ENCODE results near the gene DPP4. TPM values are rescaled to one million over a fixed set of nuclear protein-coding genes. Genes with fewer than 3 reads are reported as not detected.

DPP4 gene
- total RNA-seq, 1 experiment from 2014 or later: 0.80 TPM

GRCh38 chr2:161974461-161974860 is 99.6 kb downstream of the DPP4 start:
- Histone ChIP-seq H3K36me3 (ENCODE audit: insufficient read depth, low read length, poor library complexity, severe bottlenecking) (no peaks in the 10 kb centered on the region), H3K4me3 (ENCODE audit: low read depth, low read length, poor library complexity, severe bottlenecking) (no peak overlapping the region), H3K27ac (ENCODE audit: low read depth, low read length, poor library complexity, severe bottlenecking) (no peak overlapping the region), H3K4me1 (ENCODE audit: insufficient read depth, low read length, poor library complexity, severe bottlenecking) (no peaks in the 10 kb centered on the region), H3K27me3 (replicated peaks; ENCODE audit: insufficient read depth, low read depth, low read length, poor library complexity) (no peaks in the 10 kb centered on the region), H3K9me3 (ENCODE audit: low read depth, low read length, poor library complexity, severe bottlenecking) (no peaks in the 10 kb centered on the region)
- CTCF ChIA-PET: no interaction called here
- BruUV-seq (replicated peaks): no TSS peak
- POLR2A ChIA-PET (ENCODE audit: low non-redundant PET): no interaction called here
- TF ChIP-seq EZH2 (IDR thresholded peaks at IDR 0.05; ENCODE audit: borderline replicate concordance, low read depth, low read length, poor library complexity, severe bottlenecking) (no peak), CTCF (conservative IDR thresholded peaks at IDR 0.05; ENCODE audit: low read depth, low read length) (no peak)
- no peak for DNase-seq (ENCODE audit: low spot score)
- intact Hi-C loops (cut with micrococcal nuclease; ENCODE audit: unreplicated experiment): no loop called here

GRCh38 chr2:161972866-161973265 is 101.1 kb downstream of the DPP4 start:
- POLR2A ChIA-PET (ENCODE audit: low non-redundant PET): no interaction called here
- no peak for TF ChIP-seq EZH2 (IDR thresholded peaks at IDR 0.05; ENCODE audit: borderline replicate concordance, low read depth, low read length, poor library complexity, severe bottlenecking)
- TF ChIP-seq CTCF (conservative IDR thresholded peaks at IDR 0.05; ENCODE audit: low read depth, low read length): no peak
- Histone ChIP-seq H3K27me3 (replicated peaks; ENCODE audit: insufficient read depth, low read depth, low read length, poor library complexity) (no peaks in the 10 kb centered on the region), H3K36me3 (ENCODE audit: insufficient read depth, low read length, poor library complexity, severe bottlenecking) (no peaks in the 10 kb centered on the region), H3K4me1 (ENCODE audit: insufficient read depth, low read length, poor library complexity, severe bottlenecking) (no peaks in the 10 kb centered on the region), H3K27ac (ENCODE audit: low read depth, low read length, poor library complexity, severe bottlenecking) (no peak overlapping the region), H3K9me3 (ENCODE audit: low read depth, low read length, poor library complexity, severe bottlenecking) (no peaks in the 10 kb centered on the region), H3K4me3 (ENCODE audit: low read depth, low read length, poor library complexity, severe bottlenecking) (no peak overlapping the region)
- intact Hi-C loops (cut with micrococcal nuclease; ENCODE audit: unreplicated experiment): no loop called here
- no TSS peak for BruUV-seq (replicated peaks)
- DNase-seq (ENCODE audit: low spot score): no peak
- CTCF ChIA-PET: no interaction called here

- Histone ChIP-seq H3K27me3 (replicated peaks; ENCODE audit: insufficient read depth, low read depth, low read length, poor library complexity) (no peaks in the 10 kb centered on the region), H3K9me3 (ENCODE audit: low read depth, low read length, poor library complexity, severe bottlenecking) (no peaks in the 10 kb centered on the region), H3K4me3 (ENCODE audit: low read depth, low read length, poor library complexity, severe bottlenecking) (no peak overlapping the region), H3K27ac (ENCODE audit: low read depth, low read length, poor library complexity, severe bottlenecking) (no peak overlapping the region), H3K4me1 (ENCODE audit: insufficient read depth, low read length, poor library complexity, severe bottlenecking) (no peaks in the 10 kb centered on the region), H3K36me3 (ENCODE audit: insufficient read depth, low read length, poor library complexity, severe bottlenecking) (no peaks in the 10 kb centered on the region)
- ChIA-PET CTCF (no interaction called here), POLR2A (ENCODE audit: low non-redundant PET) (no interaction called here)
- DNase-seq (ENCODE audit: low spot score): no peak
- TF ChIP-seq EZH2 (IDR thresholded peaks at IDR 0.05; ENCODE audit: borderline replicate concordance, low read depth, low read length, poor library complexity, severe bottlenecking): no peak
- TF ChIP-seq CTCF (conservative IDR thresholded peaks at IDR 0.05; ENCODE audit: low read depth, low read length): no peak
- no TSS peak for BruUV-seq (replicated peaks)
- intact Hi-C loops (cut with micrococcal nuclease; ENCODE audit: unreplicated experiment): no loop called here
Measured at GRCh38 chr2:161972232-161972631, 101.8 kb downstream of the DPP4 start.

All from A673 (cell line).